HG03175 (cell line): ENCODE results near the gene ALDH18A1.
"Not testable (repeated sequence)": the region's sequence is repeated elsewhere in the genome, so short reads cannot be mapped to it uniquely, and the experiment has no call there.

ENCODE experiments used
- ATAC-seq: cut with Tn5 transposase; IDR thresholded peaks from one replicate; pipeline ENCODE4 v1.9.1; 2021; ENCODE audit warnings: mild to moderate bottlenecking, moderate library complexity; ENCODE audit not compliant: unreplicated experiment

Gene ALDH18A1

GRCh38 chr10:95651346-95652060 lies 5.0 kb downstream of the ALDH18A1 start:
- ATAC-seq = no peak

GRCh38 chr10:95650232-95650631 lies 6.3 kb downstream of the ALDH18A1 start:
- ATAC-seq = no peak

DNA sequence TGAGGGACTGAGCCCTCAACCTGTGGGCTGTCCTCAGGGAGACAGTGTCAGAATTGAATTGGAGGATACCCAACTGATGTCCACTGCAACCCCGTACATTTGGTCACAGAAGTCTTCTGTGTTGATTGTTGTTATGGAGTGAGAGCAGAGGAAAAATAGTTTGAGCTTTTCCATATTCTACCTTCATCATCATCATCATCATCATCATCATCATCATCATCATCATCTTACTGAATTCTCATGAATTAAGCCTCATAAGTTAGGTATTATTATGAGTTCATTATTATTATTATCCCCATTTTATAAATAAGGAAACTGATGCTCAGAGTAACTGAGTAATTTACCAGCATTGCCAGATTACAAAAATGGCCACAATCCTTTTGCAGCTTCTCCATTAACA lies 8.4 kb downstream of the ALDH18A1 start:
- ATAC-seq = no peak

GRCh38 chr10:95646160-95646559 lies 10.4 kb downstream of the ALDH18A1 start:
- no peak for ATAC-seq

DNA sequence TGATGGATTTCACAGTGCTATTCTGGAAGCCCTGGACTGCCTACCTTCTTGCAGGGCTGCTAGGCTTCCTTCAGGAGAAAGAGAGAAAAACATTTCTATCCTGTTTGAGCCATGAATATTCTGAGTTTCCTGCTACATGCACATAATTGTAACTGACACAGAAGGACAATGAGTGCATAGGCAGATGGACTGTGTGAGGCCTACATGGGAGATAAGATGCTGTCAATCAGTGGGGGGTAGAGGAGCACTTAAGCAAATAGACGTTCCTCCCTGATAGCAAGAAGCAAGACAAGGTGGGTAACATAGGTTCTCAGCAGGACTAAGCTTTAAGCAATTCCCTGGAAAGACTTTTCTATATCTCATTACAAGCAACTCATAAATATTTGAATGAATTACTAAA lies 11.6 kb downstream of the ALDH18A1 start:
- ATAC-seq = no peak

GRCh38 chr10:95640891-95641315 lies 15.6 kb downstream of the ALDH18A1 start:
- no peak for ATAC-seq

DNA sequence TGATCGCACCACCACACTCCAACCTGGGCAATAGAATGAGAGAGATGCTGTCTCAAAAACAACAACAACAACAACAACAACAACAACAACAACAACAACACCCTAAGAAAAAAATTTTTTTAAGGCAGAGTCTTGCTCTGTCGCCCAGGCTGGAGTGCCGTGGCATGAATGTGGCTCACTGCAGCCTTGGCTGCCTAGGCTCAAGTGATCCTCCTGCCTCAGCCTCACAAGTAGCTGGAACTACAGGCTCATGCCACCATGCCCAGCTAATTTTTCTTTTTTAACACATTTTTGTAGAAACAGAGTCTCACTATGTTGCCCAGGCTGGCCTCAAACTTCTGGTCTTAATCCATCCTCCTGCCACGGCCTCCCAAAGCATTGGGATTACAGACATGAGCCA lies 18.6 kb downstream of the ALDH18A1 start:
- ATAC-seq = no peak

DNA sequence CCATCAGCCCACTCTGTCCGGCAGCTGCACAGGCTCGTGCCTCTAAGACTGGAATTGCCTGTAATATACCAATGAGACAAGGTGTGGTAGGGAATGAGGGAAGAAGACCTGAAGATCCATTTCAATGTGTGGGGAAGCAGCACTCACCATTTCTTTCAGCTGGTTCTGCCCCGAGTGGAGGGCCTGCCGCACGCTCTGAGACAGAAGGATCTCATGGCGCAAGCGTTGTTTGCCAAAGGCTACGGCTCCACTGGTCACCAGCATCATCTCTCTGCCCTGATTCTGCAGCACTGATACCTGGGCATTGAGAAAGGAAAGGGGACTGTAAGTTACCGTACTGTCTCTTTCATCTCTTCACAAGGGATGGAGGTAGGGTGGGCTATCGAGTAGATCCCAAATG lies 19.4 kb downstream of the ALDH18A1 start:
- ATAC-seq = no peak

DNA sequence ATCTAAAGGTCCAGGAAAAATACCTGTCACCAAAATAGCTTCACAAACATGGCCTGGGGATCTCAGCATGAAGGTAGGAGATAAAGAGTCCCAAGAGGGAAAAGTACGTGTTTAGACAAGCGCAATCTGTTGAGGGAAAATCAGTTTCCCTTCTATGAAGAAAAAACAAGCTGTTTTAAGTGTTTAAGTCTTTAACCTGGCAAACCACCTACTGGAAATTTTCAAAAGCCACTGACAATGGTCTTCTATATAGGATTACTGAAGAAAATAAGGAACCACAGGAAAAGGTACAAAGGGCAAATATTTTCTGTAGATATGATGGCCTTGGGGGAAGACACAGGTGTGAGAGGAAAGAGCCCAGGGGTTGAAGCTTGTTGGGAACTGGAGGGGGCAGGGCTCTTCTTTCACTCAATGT lies 21.2 kb downstream of the ALDH18A1 start:
- no peak for ATAC-seq

DNA sequence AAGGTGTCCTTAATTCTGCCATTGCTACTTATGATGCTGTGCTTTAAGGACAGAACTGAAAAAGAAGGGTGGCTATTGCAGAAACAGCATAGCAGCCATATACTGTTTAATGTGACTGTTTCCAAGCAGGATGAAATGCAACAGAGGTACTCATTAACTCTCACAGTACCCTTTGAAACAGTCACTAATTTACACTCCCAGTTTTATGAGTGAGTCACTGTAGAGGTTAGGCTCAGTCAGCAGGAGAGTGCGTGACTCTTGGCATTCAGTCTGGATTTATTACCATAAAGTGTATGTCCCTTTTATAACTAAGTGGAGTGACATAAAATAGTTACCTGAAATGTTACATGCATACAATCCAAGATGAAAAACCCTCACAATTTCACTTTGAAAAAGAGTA lies 27.7 kb downstream of the ALDH18A1 start:
- no peak for ATAC-seq

- ATAC-seq = no peak
These were observed 30.0 kb downstream of the ALDH18A1 start for GRCh38 chr10:95626500-95626899.

DNA sequence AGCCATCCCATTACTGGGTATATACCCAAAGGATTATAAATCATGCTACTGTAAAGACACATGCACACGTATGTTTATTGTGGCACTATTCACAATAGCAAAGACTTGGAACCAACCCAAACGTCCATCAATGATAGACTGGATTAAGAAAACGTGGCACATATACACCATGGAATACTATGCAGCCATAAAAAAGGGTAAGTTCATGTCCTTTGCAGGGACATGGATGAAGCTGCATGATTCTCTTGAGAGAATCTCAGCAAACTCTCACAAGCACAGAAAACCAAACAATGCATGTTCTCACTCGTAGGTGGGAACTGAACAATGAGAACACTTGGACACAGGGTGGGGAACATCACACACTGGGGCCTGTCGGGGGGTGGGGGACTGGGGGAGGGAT lies 36.1 kb downstream of the ALDH18A1 start:
- ATAC-seq = not testable (repeated sequence)

DNA sequence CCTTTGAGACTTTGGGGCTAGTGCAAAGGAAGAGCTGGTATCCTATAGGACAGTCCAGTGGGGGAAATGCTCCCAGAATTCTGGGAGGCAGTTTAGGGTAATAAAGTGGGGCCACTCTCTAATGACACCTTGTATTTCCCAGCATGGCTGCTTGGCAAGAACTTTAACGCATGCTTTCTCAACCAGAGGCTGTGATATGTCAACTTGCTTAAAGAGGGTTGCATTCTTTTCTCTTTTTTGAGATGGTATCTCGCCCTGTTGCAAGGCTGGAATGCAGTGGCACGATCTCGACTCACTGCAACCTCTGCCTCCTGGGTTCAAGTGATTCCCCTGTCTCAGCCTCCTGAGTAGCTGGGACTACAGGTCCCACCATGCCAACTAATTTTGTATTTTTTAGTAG lies 38.4 kb downstream of the ALDH18A1 start:
- ATAC-seq = no peak

- no peak for ATAC-seq
These were observed 40.1 kb downstream of the ALDH18A1 start for GRCh38 chr10:95616446-95616845.

DNA sequence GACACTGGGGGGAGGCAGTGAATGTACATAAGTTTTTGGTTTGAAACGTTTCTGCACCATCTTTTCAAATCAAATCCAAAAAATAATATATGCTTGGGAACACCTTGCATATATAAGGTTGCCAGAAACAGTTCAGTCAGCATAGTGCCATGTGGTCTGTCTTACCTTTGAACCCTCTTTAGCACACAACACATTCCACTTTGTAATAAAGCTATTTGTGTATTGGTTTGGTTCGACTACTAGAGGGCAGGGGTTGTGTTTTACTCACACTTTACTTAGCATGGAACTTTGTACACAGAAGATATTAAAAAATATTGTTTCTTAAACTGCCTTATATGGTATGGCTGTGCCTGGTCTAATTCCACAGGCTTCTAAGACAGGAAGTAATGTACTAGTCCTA lies 43.2 kb downstream of the ALDH18A1 start:
- ATAC-seq = no peak

- ATAC-seq = no peak
These were observed 45.8 kb downstream of the ALDH18A1 start for GRCh38 chr10:95610727-95611126.

DNA sequence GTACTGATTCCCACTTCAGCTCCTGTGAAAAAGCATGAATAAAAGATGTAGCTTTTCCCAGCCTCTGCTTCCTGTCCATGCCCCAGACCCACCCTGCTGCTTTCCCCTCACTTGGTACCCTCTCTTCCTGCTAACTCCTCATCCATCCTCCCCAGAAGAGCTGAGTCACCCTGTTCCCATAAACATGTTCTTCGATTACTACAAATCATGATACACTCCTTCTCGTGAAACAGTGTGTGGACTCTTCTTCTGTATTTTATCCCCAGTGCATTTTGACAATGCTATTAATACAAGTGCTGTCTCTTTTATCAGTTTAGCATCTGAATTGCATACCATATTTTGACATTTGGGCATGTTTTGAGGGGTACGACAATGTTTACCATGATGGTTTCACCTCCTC lies 49.6 kb downstream of the ALDH18A1 start:
- no peak for ATAC-seq

DNA sequence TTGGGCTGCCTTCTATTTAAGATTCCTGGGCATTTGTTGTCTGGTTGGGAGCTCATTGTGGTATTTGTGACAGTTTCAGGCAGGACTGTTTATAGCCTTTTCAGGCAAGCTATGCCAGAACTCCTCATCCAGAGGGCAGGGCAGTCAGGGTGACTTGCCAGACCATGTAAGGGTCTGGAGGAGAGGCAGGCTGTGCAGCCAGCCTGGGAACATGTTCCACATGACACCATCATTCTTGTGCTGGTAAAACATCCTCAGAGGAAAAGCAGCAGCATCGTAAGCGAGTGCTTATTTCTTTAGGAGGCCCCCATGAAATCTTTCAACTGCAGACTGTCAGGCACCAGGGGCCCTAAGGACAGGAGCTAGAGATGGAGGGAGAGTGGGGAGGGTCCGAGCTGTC lies 51.3 kb downstream of the ALDH18A1 start:
- no peak for ATAC-seq

- no peak for ATAC-seq
These were observed 51.9 kb downstream of the ALDH18A1 start for GRCh38 chr10:95604630-95605029.

GRCh38 chr10:95602382-95602781 lies 54.1 kb downstream of the ALDH18A1 start:
- no peak for ATAC-seq

DNA sequence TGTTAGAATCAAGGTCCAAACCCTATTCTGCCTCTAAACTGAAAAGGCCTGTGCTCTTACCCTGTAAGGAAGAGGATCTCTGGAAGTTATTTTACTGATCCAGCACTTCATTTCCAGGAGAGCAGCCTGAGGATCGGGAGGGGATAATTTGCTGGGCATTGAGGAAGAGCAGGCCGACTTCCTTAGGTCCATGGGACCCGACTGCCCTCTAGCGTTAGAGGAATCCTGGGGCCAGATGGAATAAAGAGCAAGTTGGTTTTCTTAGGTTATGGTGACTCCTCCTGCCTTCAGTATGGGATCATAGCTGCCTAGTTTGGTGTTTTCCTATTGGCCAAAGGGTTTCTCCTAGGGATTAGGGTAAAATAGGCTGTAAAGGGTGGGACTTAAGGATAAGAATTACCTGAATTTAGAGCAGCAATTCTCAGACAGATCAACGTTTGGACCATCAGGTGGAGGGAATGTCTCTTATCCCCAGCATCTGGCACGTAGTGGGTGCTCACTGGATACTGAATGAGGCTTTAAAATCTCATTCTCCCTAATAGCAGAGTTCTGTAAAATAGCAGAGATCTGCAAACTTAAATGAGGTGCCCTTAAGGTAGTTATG lies 55.3 kb downstream of the ALDH18A1 start:
- no peak for ATAC-seq

DNA sequence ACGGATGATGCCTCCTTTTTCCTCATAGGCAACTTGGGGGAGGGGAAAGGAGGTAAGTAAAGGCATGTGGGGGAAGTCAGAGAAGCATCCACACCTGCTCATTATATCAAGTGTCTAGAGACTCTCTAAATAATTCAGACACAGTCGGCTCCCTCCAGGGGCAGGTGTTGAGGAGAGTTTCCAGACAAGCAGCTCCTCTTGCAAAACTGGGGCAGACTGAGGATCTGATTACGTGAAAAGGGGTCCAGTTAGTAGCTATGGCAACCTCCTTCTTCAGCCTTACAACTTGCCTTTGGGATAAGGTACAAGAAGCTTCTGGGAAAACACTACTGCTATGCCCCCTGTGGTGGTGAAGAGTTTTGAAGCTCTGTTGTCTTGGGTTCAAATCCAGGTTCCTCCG lies 56.4 kb downstream of the ALDH18A1 start:
- ATAC-seq = no peak

- no peak for ATAC-seq
These were observed 58.7 kb downstream of the ALDH18A1 start for GRCh38 chr10:95597788-95598187.
